Measurements from ENCODE around the gene CCNYL1.
"Not testable (repeated sequence)": the region's sequence is repeated elsewhere in the genome, so short reads cannot be mapped to it uniquely, and the experiment has no call there.

CCNYL1 gene

DNA sequence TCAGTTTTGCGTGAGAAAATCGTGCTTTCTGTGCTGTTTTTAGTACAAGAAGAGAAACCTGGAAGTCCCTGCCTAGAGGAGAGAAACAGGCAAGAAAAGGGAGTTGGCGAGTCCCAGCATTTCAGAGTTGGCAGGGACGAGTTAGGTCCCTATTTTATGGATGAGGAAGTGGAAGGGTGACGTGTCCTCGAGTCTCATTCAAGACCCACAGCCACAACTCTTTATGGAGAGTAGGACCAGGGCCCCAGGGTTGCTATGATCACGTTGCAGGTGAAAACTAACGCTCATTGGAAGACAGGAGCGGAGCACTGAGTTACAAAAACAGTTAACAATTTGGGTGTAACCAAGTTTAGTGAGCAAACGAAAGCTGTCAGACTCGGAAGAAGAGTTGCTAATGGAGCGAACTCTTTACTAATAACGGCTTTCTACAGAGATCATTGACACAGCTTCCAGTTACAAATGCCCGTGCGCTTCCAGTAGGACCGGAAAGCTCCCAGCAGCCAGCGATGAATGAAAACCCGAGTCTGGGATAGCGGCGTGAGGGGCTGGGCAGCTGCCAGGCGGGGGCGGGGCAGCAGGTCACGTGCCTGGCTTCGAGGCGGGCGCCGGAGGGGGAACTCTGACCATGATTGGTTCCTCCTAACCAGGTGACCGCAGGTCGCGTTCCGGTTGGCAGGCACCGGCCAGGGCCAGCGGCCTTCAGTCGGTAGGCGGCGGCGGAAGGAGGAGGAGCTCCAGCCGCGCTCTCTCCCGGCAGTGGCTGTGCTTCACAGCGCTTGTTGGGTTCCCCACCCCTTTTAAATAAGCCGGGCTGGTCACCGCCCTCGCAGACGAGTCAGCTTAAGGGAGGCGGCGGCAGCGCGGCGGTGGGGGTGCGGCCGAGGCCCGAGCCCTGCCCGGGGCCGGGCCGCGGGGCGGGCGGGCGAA lies at the start of gene CCNYL1:
TSS of gene CCNYL1 (plus strand) at position 827 of the 927 bp plus-strand sequence. CDS start 257 bp downstream, outside the sequence.
- DNase-seq = peak; percentile 98

DNA sequence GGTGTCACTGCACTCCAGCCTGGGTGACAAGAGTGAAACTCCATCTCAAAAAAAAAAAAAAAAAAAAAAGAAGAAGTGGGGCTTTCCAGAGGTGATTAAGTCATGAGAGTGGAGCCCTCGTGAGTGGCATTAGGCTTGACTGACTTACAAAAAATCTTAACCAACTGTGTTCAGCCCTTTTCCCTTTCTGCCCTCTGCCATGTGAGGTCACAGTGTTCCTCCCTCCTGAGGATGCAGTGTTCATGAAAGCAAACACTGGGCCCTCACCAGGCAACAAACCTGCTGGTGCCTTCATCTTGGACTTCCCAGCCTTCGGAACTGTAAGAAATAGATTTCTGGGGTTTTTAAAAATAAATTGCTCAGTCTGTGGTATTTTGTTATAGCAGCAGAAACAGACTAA lies 49.2 kb upstream of the CCNYL1 start:
- DNase-seq = no peak

- no peak for DNase-seq
These were observed 47.4 kb upstream of the CCNYL1 start for GRCh38 chr2:207663870-207664545.

GRCh38 chr2:207670887-207671286 lies 40.6 kb upstream of the CCNYL1 start:
- DNase-seq = no peak

- DNase-seq = no peak
These were observed 38.0 kb upstream of the CCNYL1 start for GRCh38 chr2:207673431-207673830.

- DNase-seq = no peak
These were observed 37.1 kb upstream of the CCNYL1 start for GRCh38 chr2:207674266-207674774.

GRCh38 chr2:207674826-207675225 lies 36.6 kb upstream of the CCNYL1 start:
- no peak for DNase-seq

DNA sequence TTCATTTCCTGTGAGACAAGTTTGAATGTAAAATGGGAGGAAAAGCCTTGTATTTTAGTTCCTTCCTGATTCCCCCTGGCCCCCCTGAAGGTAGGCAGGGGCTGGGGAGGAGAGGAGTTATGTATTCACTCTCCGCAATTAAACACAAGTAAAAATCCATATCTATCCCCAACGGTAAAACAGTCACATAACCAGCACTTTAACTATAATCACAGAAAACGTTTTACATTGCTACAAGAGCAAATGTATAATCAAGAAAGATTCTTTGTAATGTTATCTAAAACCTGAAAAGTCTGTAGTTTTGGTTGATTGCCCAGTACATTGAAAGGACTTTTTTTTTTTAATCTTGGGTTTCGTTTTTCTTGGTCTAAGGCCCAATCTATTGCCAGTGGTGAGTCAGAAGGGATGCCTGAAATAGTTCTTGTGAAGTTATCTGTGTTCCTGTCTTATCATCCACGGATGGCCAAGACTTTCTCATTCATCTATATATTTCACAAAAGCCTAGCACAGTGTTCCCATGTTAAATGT lies 34.5 kb upstream of the CCNYL1 start:
- DNase-seq = peak; percentile 51

- DNase-seq = no peak
These were observed 30.0 kb upstream of the CCNYL1 start for GRCh38 chr2:207681431-207681830.

- DNase-seq = no peak
These were observed 28.9 kb upstream of the CCNYL1 start for GRCh38 chr2:207682557-207682956.

DNA sequence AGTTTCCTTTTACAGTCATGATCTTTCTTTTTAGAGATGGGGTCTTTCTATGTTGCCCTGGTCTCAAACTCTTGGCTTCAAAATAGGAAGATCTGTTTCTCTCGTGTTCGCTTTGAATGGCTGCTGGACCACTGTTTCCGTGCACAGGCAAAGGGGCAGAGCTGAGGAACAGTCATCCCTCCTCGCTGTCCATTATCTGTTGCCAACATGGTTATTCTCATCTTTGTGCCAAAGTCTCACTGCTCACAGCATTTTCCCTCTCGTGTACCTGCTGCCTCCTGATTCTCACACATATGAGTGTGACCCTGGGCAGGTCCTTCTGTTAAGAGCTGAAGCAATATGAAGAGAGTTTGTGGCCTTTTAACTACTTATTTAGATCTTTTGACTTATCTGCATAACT lies 28.0 kb upstream of the CCNYL1 start:
- DNase-seq = no peak

- no peak for DNase-seq
These were observed 27.4 kb upstream of the CCNYL1 start for GRCh38 chr2:207683879-207684627.

GRCh38 chr2:207686812-207687211 lies 24.6 kb upstream of the CCNYL1 start:
- DNase-seq = no peak

GRCh38 chr2:207688597-207688996 lies 22.8 kb upstream of the CCNYL1 start:
- no peak for DNase-seq

GRCh38 chr2:207690845-207691461 lies 20.5 kb upstream of the CCNYL1 start:
- not testable (repeated sequence) for DNase-seq

DNA sequence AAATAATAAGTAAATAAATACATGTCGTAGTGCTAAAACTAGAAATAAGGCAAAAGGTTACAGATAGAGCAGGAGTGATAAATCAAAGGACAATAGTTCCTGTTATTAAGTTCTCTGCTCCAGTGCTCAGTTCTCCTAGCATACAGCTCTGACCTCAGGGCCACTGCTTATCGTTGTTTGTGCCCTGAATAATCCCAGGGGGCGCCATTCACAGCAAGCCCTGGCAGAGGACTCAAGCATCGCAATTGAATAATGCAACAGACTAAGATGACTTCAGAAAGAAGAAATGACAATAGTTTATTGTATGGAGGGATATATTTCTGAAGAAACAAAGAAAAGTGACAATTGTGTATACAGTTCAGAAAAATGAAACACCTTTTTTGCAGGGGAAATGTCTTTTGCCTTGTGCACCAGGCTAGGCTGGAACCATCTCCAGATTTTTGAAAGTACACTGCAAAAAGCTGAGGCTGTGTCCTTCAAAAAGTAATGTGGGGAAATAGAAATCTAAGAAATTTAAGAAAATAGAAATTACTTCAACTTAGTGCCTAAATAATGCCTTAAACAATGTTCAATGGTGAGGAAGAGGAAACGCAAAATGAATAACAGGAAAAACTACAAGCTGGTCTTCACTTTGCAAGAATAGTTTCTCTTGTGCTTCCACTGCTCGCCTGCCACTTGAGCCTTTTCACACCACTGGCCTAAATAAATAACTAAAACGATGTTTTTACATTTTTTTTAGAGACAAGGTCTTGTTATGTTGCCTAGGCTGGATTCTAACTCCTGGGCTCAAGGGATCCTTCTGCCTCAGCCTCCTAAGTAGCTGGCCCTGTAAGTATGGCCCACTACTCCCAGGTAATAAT lies 19.0 kb upstream of the CCNYL1 start:
- peak; percentile 65 for DNase-seq

DNA sequence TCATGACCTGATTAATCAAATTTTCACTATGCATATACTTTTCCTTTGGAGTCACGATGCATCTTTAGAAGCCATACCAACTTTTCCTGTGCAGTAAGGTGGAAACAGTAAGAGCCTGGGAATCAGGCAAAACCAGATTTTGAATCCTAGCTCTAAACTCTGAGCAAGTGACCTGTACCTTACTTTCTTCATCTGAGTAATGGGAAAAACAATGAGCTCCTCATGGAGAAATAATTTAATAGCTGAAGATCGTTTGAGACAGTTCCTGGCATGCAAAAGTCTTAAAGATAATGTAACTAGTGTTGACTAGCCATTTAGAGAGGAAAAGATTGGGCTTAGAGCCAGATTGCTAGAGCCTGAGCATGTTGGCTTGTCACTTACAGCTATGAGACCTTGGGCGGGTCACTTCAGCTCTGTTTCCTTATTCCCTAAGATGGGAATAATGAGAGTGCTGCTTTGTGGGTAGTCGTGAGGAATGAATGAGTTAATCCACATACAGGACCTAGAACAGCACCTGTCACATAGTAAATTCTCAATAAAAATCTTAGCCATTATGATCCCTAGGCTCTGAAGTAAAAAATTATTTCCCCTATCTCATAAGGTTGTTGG lies 17.7 kb upstream of the CCNYL1 start:
- DNase-seq = no peak

DNA sequence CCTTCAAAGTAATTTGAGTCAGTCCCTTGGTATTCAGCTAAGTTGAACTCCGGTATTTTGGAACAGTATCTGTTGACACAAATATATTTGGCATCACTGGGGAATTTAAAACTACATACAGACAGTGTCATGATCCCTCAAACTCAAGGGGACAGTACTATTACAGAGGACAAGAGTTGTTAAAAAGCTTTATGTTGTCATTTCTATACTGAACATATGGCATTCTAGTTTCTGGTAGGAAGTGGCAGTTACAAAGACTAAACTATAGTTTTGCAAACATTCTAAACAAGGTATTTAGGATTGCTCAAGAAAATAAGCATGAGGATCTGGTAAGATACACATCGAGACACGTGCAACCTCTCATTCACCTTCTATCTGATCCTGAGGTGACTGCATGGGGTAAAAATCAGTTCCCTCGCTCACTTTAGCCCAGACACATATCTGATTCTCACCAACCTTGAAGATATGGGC lies 16.6 kb upstream of the CCNYL1 start:
- DNase-seq = no peak

GRCh38 chr2:207695293-207695692 lies 16.1 kb upstream of the CCNYL1 start:
- no peak for DNase-seq

DNA sequence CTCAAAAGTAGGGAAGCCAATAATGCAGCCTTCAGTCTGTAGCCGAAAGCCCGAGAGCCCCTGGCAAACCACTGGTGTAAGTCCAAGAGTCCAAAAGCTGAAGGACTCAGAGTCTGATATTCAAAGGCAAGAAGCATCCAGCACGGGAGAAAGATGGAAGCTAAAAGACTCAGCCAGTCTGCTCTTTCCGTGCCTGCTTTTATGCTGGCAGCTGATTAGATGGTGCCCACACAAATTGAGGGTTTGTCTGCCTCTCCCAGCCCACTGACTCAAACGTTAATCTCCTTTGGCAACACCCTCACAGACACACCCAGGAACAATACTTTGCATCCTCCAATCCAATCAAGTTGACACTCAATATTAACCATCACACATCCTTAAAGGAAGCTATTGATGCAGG lies 14.5 kb upstream of the CCNYL1 start:
- DNase-seq = peak; percentile 35

GRCh38 chr2:207697411-207697810 lies 14.0 kb upstream of the CCNYL1 start:
- DNase-seq = no peak
